Chondrocyte (in vitro differentiated cells): ENCODE measurements around the gene GLYATL3. TPM values are rescaled to one million over a fixed set of nuclear protein-coding genes. Genes with fewer than 3 reads are reported as not detected.

ENCODE experiments used
- DNase-seq: peaks from one replicate; pipeline ENCODE4 v3.0.0; 2021; ENCODE audit warnings: mixed read lengths, low spot score
- H3K27ac Mint-ChIP-seq: one replicate; pipeline ENCODE4 v1.8.0; 2021; ENCODE audit warnings: mild to moderate bottlenecking, moderate library complexity, mixed read lengths; ENCODE audit not compliant: unreplicated experiment
- H3K27me3 Mint-ChIP-seq: 2 replicates; pipeline ENCODE4 v1.8.0; 2021; ENCODE audit warnings: low read depth, mixed read lengths
- H3K36me3 Mint-ChIP-seq: 2 replicates; pipeline ENCODE4 v1.8.0; 2021; ENCODE audit warnings: low read depth, mixed read lengths
- H3K4me1 Mint-ChIP-seq: 2 replicates; pipeline ENCODE4 v1.8.0; 2021; ENCODE audit warnings: low read depth, mild to moderate bottlenecking, mixed read lengths
- H3K4me3 Mint-ChIP-seq: one replicate; pipeline ENCODE4 v1.8.0; 2021; ENCODE audit warnings: mild to moderate bottlenecking, moderate library complexity, mixed read lengths; ENCODE audit not compliant: unreplicated experiment
- H3K9me3 Mint-ChIP-seq: 2 replicates; pipeline ENCODE4 v1.8.0; 2021; ENCODE audit warnings: low read depth, mixed read lengths
- CTCF ChIP-seq: fragments of 200-600 bp; sonication (generic); IDR thresholded peaks from 2 replicates; pipeline ENCODE4 v1.5.0; 2021; ENCODE audit warnings: antibody characterized with exemption, mild to moderate bottlenecking, moderate library complexity
- total RNA-seq: library from RNA; stranded (reverse); gene quantifications from 3 replicates; pipeline ENCODE4 v1.2.1, GENCODE V29; 2021

GLYATL3 gene
- total RNA-seq, 1 donor from 2014 or later: not detected

DNA sequence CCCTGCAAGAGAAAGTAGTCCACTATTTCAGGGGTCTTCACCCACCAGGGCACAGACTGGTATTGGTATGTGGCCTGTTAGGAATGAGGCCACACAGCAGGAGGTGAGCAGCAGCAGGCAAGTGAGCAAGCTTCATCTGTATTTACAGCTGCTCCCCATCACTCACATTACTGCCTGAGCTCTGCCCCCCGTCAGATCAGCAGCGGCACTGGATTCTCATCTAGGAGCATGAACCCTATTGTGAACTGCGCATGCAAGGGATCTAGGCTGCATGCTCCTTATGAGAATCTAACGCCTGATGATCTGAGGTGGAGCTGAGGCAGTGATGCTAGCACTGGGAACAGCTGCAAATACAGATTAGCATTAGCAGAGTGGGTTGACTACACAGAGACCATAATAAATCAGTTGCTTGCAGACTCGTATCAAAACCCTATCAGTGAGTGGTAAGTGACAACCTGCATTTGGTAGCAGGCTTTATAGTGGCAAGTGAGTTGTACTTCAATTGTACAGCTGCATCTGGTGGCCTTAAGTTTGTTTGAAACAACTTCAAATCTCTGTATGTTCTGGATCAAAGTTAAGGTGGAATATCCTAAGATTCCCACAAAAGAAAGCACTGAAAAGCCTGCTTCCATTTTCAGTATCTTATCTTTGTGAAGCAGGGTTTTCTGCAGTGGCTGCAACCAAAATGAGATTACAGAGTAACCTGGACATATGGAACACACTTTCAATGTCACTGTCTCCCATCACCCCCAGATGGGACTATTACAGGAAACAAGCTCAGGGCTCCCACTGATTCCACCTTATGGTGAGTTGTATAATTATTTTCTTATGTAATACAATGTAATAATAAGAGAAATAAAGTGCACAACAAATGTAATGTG lies 63.5 kb downstream of the GLYATL3 start:
- Mint-ChIP-seq H3K4me1 (no peaks in the 10 kb centered on the region), H3K4me3 (no peak overlapping the region), H3K27ac (no peak overlapping the region), H3K27me3 (peaks cover 7% of the 10 kb centered on the region), H3K9me3 (peaks cover 8% of the 10 kb centered on the region), H3K36me3 (peaks cover 3% of the 10 kb centered on the region)
- no peak for DNase-seq
- no peak for TF ChIP-seq CTCF

- no peak overlapping the region for H3K27ac Mint-ChIP-seq
- H3K4me3 Mint-ChIP-seq: no peak overlapping the region
- H3K36me3 Mint-ChIP-seq: peaks cover 3% of the 10 kb centered on the region
- H3K9me3 Mint-ChIP-seq: peaks cover 8% of the 10 kb centered on the region
- H3K27me3 Mint-ChIP-seq: peaks cover 8% of the 10 kb centered on the region
- no peak for DNase-seq
- TF ChIP-seq CTCF: no peak
- H3K4me1 Mint-ChIP-seq: no peaks in the 10 kb centered on the region
These were observed 64.8 kb downstream of the GLYATL3 start for GRCh38 chr6:49564552-49564951.

GRCh38 chr6:49565261-49565660 lies 65.5 kb downstream of the GLYATL3 start:
- Mint-ChIP-seq H3K27ac (no peak overlapping the region), H3K4me3 (no peak overlapping the region), H3K9me3 (peaks cover 8% of the 10 kb centered on the region), H3K27me3 (peaks cover 13% of the 10 kb centered on the region), H3K4me1 (no peaks in the 10 kb centered on the region), H3K36me3 (peaks cover 3% of the 10 kb centered on the region)
- TF ChIP-seq CTCF: no peak
- DNase-seq: no peak

DNA sequence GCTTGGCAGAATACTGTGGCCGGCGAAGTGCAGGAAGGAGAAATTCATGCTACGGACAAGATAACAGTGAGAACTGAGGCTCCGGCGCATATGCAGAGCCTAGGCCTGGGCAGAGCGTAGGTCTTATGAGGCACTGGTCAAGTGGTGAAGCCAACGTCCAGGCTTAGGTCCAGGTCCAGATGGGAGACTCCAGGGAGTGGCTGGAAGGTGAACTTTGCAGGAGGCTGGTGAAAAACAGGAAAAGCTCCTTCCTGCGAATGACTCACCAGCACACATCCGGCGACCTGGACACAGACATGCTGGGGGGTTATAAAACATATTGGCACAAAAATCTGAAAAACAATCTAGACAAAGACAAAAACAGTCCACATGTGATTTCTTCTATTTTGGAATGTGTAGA lies 66.1 kb downstream of the GLYATL3 start:
- Mint-ChIP-seq H3K27me3 (peaks cover 14% of the 10 kb centered on the region), H3K36me3 (peaks cover 3% of the 10 kb centered on the region), H3K9me3 (peaks cover 8% of the 10 kb centered on the region), H3K27ac (no peak overlapping the region), H3K4me3 (no peak overlapping the region), H3K4me1 (no peaks in the 10 kb centered on the region)
- TF ChIP-seq CTCF: no peak
- no peak for DNase-seq

- no peaks in the 10 kb centered on the region for H3K9me3 Mint-ChIP-seq
- H3K27me3 Mint-ChIP-seq: peaks cover 9% of the 10 kb centered on the region
- no peak for DNase-seq
- no peak overlapping the region for H3K27ac Mint-ChIP-seq
- TF ChIP-seq CTCF: no peak
- H3K36me3 Mint-ChIP-seq: no peaks in the 10 kb centered on the region
- H3K4me3 Mint-ChIP-seq: no peak overlapping the region
- H3K4me1 Mint-ChIP-seq: no peaks in the 10 kb centered on the region
These were observed 70.9 kb downstream of the GLYATL3 start for GRCh38 chr6:49570474-49571079.
